ENCODE measurements around the gene RBP5.

Gene RBP5

GRCh38 chr12:7128681-7129286 is at the start of gene RBP5:
TSS of gene RBP5 (minus strand) at chr12:7128889. CDS start at chr12:7128775, 114 bp downstream.
- DNase-seq (ENCODE audit: low spot score): no peak

- no peak for DNase-seq (ENCODE audit: low spot score)
Observed at GRCh38 chr12:7178481-7178880, 49.8 kb upstream of the RBP5 start.

DNA sequence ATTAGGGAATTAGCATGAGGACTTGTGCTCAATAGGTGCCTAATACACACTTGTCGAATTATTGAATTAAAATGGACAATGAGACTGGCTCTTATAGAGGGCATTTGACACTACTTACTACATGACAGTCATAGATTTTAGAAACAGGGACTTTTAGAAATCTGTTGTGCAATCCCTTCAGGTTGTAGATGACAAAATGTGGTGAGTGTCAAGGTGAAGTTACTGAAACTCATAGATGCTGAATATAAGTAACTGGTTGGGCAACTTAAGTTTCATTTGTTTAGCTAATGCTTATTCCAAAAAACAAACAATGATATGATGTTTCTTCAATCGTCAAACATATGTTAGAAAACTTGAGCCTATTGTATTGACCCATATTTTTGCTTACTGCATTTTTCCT is 47.9 kb upstream of the RBP5 start:
- no peak for DNase-seq (ENCODE audit: low spot score)

DNA sequence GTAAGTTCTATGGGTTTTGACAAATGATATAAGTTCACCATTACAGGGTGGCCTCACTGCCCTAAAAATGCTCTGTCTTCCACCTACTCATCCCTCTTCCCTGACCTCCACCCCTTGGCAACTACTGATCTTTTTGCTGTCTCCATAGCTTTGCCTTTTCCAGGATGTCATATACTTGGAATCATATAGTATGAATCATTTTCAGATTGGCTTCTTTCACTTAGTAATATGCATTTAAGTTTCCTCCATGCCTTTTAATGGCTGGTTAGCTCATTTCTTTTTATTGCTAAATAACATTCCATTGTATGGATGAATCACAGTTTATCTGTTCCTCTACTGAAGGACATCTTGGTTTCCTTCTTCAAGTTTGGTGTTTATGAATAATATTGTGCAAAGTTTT is 46.8 kb upstream of the RBP5 start:
- DNase-seq (ENCODE audit: low spot score): no peak

DNA sequence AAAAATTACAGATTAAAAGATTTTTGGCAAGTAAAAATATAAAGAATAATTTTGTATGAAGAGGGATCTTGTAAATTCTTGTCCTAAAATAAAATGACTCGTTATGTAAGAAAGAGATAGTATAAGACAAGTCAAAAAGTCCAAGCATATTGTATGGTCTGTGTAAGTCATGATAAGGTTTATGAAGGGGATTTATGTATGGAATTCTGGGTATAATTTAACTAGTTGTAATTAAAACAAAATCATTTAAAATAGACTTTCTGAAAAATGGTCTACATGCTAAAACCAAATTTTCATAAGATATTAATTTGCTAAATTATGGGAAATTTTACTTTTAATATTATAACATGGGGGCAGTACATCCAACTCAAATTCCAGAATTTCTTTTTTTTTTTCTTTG is 43.2 kb upstream of the RBP5 start:
- DNase-seq (ENCODE audit: low spot score): no peak

DNA sequence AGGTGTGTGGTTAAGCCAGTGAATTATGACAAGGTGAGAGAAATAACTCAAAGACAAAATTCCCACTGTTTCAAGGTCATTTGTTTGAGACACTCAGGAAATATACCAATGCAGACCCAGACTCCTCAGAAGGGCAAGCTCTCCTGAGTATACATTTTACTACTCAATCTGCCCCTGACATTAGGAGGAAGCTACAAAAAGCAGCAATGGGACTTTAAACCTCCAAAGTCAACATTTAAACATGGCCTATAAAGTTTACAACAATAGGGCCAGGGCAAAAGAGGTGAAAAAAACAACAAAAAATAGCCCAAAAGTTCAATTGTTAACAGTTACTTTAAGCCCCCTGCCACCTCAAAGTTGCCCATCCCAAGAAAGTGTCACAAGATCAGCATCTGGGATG is 41.3 kb upstream of the RBP5 start:
- no peak for DNase-seq (ENCODE audit: low spot score)

- peak; percentile 47 for DNase-seq (ENCODE audit: low spot score)
Observed at GRCh38 chr12:7162691-7163114, 34.0 kb upstream of the RBP5 start.

- DNase-seq (ENCODE audit: low spot score): peak; percentile 82
Observed at GRCh38 chr12:7161811-7162210, 33.1 kb upstream of the RBP5 start.

GRCh38 chr12:7161327-7161726 is 32.6 kb upstream of the RBP5 start:
- no peak for DNase-seq (ENCODE audit: low spot score)

GRCh38 chr12:7160183-7160582 is 31.5 kb upstream of the RBP5 start:
- no peak for DNase-seq (ENCODE audit: low spot score)

DNA sequence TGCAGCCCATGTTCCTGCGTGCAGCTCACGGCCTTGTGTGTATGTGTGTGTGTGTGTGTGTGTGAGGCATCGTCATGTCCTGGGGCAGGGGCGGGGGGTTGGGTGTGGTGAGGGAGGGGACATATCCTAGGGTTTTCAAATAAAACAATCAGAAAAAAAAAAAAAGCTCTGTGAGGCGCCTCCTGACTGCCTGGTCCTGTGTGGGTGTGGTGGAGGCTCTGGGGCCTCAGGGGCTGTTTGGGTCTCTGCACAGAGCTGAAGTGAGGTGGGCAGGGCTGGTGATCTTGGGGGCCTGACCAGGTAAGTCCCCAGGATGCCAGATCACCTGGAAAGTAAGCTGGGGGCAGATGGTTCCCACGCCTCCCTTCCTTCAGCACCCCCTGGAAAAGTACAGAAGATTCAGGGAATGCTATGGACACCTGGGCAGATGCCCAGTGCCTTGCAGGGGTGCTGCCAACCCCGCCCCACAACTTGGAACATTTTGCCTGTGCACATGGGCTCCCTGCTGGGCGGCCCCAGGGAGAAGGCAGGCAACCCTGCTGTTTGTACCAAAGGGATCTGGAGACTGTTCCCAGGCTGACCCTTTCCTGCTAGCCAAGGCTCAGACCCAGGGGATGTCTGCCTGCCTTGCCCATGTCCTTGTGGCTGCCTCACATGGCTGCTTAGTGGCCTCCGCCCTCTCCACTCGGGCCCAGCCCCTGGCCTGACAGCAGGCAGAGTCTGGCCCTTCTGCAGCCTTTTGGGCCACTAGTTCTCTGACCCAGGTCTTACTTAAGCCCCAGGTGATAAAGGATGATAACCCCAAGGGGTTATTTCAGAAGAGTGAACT is 30.3 kb upstream of the RBP5 start:
- DNase-seq (ENCODE audit: low spot score): no peak

DNA sequence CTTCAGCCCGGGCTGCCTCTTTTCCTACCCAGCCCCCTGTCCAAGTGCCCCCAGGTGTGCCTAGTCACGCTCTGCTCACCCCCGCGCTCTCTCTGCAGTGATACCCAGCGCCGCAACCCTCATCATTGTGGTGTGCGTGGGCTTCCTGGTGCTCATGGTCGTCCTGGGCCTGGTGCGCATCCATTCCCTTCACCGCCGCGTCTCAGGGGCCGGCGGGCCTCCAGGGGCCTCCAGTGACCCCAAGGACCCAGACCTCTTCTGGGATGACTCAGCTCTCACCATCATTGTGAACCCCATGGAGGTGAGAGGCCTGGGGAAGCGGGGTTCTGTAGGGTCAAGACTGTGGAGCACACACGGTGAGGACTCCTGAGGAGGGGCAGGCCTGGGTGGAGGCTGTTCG is 28.7 kb upstream of the RBP5 start:
- no peak for DNase-seq (ENCODE audit: low spot score)

- peak; percentile 8 for DNase-seq (ENCODE audit: low spot score)
Observed at GRCh38 chr12:7156259-7157197, 27.8 kb upstream of the RBP5 start.

GRCh38 chr12:7155471-7156034 is 26.9 kb upstream of the RBP5 start:
- peak; percentile 8 for DNase-seq (ENCODE audit: low spot score)

DNA sequence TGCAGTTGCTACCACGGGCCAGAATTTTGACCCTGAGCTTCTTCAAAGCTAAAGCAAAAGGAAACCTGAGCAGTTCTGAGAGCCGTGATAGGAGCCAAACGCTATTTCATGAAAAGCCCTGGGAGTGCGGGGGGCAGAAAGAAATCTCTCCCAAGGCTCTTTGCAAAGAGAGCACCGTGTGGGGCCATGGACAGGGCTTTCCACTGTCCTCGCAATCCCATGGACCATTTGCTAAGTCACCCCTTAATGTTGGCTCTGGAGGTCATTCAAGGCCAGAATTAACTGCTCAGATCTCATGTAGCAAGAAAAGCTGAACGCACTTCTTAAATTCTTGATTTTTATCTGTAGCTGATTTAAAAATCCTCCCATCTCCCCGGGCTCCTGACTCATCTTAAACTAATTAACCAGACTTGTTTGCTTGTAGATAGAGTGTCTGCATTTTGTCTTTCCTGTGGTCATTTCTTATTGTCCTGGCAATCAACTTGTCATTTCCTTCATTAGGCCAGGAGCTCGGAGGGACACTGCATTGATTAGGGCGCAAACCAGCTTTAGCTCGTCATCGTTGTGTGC is 26.3 kb upstream of the RBP5 start:
- DNase-seq (ENCODE audit: low spot score): peak; percentile 8

- no peak for DNase-seq (ENCODE audit: low spot score)
Observed at GRCh38 chr12:7154042-7154441, 25.4 kb upstream of the RBP5 start.

- DNase-seq (ENCODE audit: low spot score): no peak
Observed at GRCh38 chr12:7152818-7153217, 24.1 kb upstream of the RBP5 start.

GRCh38 chr12:7151532-7151931 is 22.8 kb upstream of the RBP5 start:
- no peak for DNase-seq (ENCODE audit: low spot score)

DNA sequence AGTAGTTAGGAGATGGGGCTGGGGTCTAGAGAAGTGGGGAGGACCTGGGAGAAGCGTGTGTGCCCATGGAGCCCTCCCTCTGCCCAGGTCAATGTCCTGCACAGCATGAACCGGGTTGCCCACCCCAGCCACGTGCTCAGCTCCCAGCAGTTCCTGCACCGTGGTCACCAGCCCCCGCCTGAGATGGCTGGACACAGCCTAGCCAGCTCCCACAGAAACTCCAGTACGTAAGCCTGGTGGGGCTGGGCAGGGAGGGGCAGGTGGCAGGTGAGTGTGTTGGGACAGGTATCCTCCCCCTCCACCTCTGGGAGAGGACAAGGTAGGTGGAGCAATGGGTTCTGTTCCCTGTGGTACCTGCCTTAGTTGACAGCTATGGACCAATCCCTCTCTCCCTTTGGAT is 22.2 kb upstream of the RBP5 start:
- DNase-seq (ENCODE audit: low spot score): no peak

DNA sequence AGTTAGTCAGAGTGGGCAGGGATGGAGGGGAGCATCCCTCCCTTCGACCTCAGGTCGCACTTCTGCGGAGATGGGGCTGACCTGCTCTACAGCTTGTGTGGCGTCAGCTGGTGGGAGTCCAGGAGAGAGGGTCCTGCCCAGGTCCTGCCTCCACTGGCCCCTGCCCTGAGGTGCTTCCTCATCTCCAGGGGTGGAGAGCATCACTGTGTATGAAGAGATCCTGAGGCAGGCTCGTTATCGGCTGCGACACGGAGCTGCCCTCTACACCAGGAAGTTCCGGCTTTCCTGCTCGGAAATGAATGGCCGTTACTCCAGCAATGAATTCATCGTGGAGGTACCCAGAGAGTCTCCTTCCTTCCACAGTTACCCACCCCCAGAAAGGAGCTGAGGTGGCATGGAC is 21.7 kb upstream of the RBP5 start:
- no peak for DNase-seq (ENCODE audit: low spot score)

GRCh38 chr12:7146906-7147305 is 18.2 kb upstream of the RBP5 start:
- DNase-seq (ENCODE audit: low spot score): no peak

DNA sequence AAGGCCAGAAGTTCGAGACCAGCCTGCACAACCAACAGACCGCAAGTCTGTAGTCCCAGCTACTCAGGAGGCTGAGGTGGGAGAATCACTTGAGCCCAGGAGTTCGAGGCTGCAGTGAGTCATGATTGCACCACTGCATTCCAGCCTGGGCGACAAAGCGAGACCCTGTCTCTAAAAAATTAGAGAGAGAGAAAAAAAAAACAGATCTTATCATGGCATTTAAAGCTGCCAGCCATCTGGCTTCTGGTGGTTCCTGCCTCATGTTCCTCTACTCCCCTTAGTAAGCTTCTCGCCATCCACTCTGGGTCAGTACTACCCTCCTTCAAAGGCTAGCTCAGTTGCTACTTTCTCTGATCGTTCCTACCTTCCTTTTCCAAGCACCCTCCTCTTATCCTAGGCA is 17.5 kb upstream of the RBP5 start:
- DNase-seq (ENCODE audit: low spot score): no peak

Data from AG20443 (cell line).